Coronary artery (tissue), 2 donors: ENCODE results near the gene CNTLN.

Experiments used
- DNase-seq: peaks from one replicate; pipeline ENCODE4 v3.0.0-alpha.2; 2017; ENCODE audit warnings: low spot score
- H3K27ac ChIP-seq, 2 donors: fragments of 200-600 bp; sonication (generic); one replicate each; pipeline ENCODE4 v1.5.1; 2016 to 2019
- H3K4me3 ChIP-seq: fragments of 200-600 bp; sonication (generic); 2 replicates; pipeline ENCODE4 v1.5.1; 2016; ENCODE audit warnings: mild to moderate bottlenecking, moderate library complexity
- CTCF ChIP-seq: fragments of 200-600 bp; sonication (generic); IDR thresholded peaks from one replicate; pipeline ENCODE4 v1.5.1; 2019; ENCODE audit warnings: antibody characterized with exemption

The CNTLN gene

GRCh38 chr9:17551023-17551422 lies 416.2 kb downstream of the CNTLN start:
- Histone ChIP-seq H3K4me3 (no peak overlapping the region), H3K27ac (no peak overlapping the region)
- TF ChIP-seq CTCF = no peak
- no peak for DNase-seq
